Right ventricle myocardium superior (tissue), 1 donor: Measurements from ENCODE around the gene GNG12. TPM values are rescaled to one million over a fixed set of nuclear protein-coding genes. Genes with fewer than 3 reads are reported as not detected.

ENCODE experiments used
- ATAC-seq: fragments of 200-7000 bp; cut with Tn5 transposase; one replicate; pipeline ENCODE4 v1.9.1; 2020; ENCODE audit warnings: mild to moderate bottlenecking; ENCODE audit not compliant: poor library complexity
- DNase-seq: peaks from one replicate; pipeline ENCODE4 v3.0.0-alpha.2; 2020
- intact Hi-C: fragments of 100-400 bp; cut with DNase I; formaldehyde crosslinking; loops from one replicate; pipeline ENCODE4 v1.11.2; 2022
- total RNA-seq: library from RNA; stranded (reverse); fragmentation: NEBNext Ultra II Directional; extraction: Animal tissue kit (Norgen Biotek cat#: 25700); gene quantifications from one replicate; pipeline ENCODE4 v1.2.1, GENCODE V29; 2021
- donor health status: DM: no; HTN: yes; CAD: no; lungs with severe emphysema.

The GNG12 gene
- total RNA-seq, 1 donor from 2014 or later = 31.9 TPM

GRCh38 chr1:67768480-67768879, 64.8 kb downstream of the GNG12 start:
- intact Hi-C loops = loop anchor here (5.0 to 10.0 kb wide), 3 partner anchors 64 to 346 kb away; partner anchors contain the start of gene GNG12
- DNase-seq (no peak), ATAC-seq (no peak)

GRCh38 chr1:67767103-67767782, 66.0 kb downstream of the GNG12 start:
- intact Hi-C loops = loop anchor here (5.0 to 10.0 kb wide), 3 partner anchors 65 to 348 kb away; partner anchors contain the start of gene GNG12
- ATAC-seq (peak; percentile 13), DNase-seq (no peak)

GRCh38 chr1:67766141-67766978, 66.9 kb downstream of the GNG12 start:
- peak; percentile 46 for DNase-seq
- peak; percentile 80 for ATAC-seq
- intact Hi-C loops = loop anchor here (5.0 to 10.0 kb wide), 3 partner anchors 66 to 348 kb away; partner anchors contain the start of gene GNG12

GRCh38 chr1:67764633-67765032, 68.6 kb downstream of the GNG12 start:
- intact Hi-C loops = loop anchor here (5.0 to 10.0 kb wide), 3 partner anchors 68 to 350 kb away; partner anchors contain the start of gene GNG12
- ATAC-seq = no peak
- DNase-seq = no peak

- DNase-seq = no peak
- ATAC-seq = no peak
- intact Hi-C loops = loop anchor here (2.0 to 10.0 kb wide), 2 partner anchors 227 to 353 kb away; no protein-coding TSS in a partner anchor
Observed at GRCh38 chr1:67761730-67762129, 71.5 kb downstream of the GNG12 start.

- ATAC-seq (no peak), DNase-seq (no peak)
- intact Hi-C loops = loop anchor here (2.0 to 10.0 kb wide), 2 partner anchors 226 to 354 kb away; no protein-coding TSS in a partner anchor
Observed at GRCh38 chr1:67761091-67761490, 72.2 kb downstream of the GNG12 start.

- intact Hi-C loops = loop anchor here (2.0 to 10.0 kb wide), 2 partner anchors 225 to 355 kb away; no protein-coding TSS in a partner anchor
- peak; percentile 80 for ATAC-seq
- peak; percentile 59 for DNase-seq
Observed at GRCh38 chr1:67760030-67760821, 73.0 kb downstream of the GNG12 start.

GRCh38 chr1:67759692-67760029, 73.6 kb downstream of the GNG12 start:
- DNase-seq = no peak
- intact Hi-C loops = loop anchor here (2.0 to 10.0 kb wide), 4 partner anchors 72 to 355 kb away; partner anchors contain the start of gene GADD45A
- ATAC-seq = peak; percentile 38

- ATAC-seq (no peak), DNase-seq (no peak)
- intact Hi-C loops = loop anchor here (5.0 to 10.0 kb wide), 2 partner anchors 72 to 194 kb away; partner anchors contain the start of gene GADD45A
Observed at GRCh38 chr1:67759066-67759465, 74.2 kb downstream of the GNG12 start.

- no peak for DNase-seq
- no peak for ATAC-seq
- intact Hi-C loops = loop anchor here (5.0 to 10.0 kb wide), 2 partner anchors 68 to 191 kb away; partner anchors contain the start of gene GADD45A
Observed at GRCh38 chr1:67755619-67756018, 77.6 kb downstream of the GNG12 start.

GRCh38 chr1:67755160-67755559, 78.1 kb downstream of the GNG12 start:
- DNase-seq (no peak), ATAC-seq (no peak)
- intact Hi-C loops = loop anchor here (5.0 to 10.0 kb wide), 2 partner anchors 68 to 190 kb away; partner anchors contain the start of gene GADD45A

GRCh38 chr1:67754526-67754920, 78.7 kb downstream of the GNG12 start:
- intact Hi-C loops = loop anchor here (10.0 kb wide), 1 partner anchor 190 kb away; no protein-coding TSS in a partner anchor
- ATAC-seq (no peak), DNase-seq (no peak)

- intact Hi-C loops = loop anchor here (10.0 kb wide), 1 partner anchor 189 kb away; no protein-coding TSS in a partner anchor
- DNase-seq = no peak
- ATAC-seq = peak; percentile 39
Observed at GRCh38 chr1:67753776-67754525, 79.3 kb downstream of the GNG12 start.

- intact Hi-C loops = loop anchor here (10.0 kb wide), 1 partner anchor 188 kb away; no protein-coding TSS in a partner anchor
- no peak for DNase-seq
- no peak for ATAC-seq
Observed at GRCh38 chr1:67752306-67752705, 81.0 kb downstream of the GNG12 start.

GRCh38 chr1:67750691-67751054, 82.6 kb downstream of the GNG12 start:
- ATAC-seq (no peak), DNase-seq (no peak)
- intact Hi-C loops = loop anchor here (10.0 kb wide), 1 partner anchor 186 kb away; no protein-coding TSS in a partner anchor

- DNase-seq (no peak), ATAC-seq (peak; percentile 9)
- intact Hi-C loops = loop anchor here (10.0 kb wide), 1 partner anchor 185 kb away; no protein-coding TSS in a partner anchor
Observed at GRCh38 chr1:67749844-67750690, 83.2 kb downstream of the GNG12 start.
